Keratinocyte (primary cell): Measurements from ENCODE around the gene ARID1B. TPM values are rescaled to one million over a fixed set of nuclear protein-coding genes. Genes with fewer than 3 reads are reported as not detected.

ENCODE experiments used
- DNase-seq: peaks from one replicate; pipeline ENCODE4 v3.0.0-alpha.2; 2011; ENCODE audit warnings: low read depth, missing footprints, low spot score
- FAIRE-seq: peaks from 2 replicates; lab custom pipeline; 2011; peaks lifted over from hg19 to GRCh38; lab: Jason Lieb, UNC
- H2AFZ ChIP-seq: 2 replicates; pipeline ENCODE4 v1.6.0; 2012; ENCODE audit warnings: low read length, control low read depth, inconsistent platforms; ENCODE audit not compliant: control insufficient read depth
- H3K27ac ChIP-seq: 2 replicates; pipeline ENCODE4 v1.5.1; 2011; ENCODE audit warnings: low read length; ENCODE audit not compliant: control insufficient read depth, insufficient read depth
- H3K27me3 ChIP-seq: 3 replicates; pipeline ENCODE4 v1.6.0; 2011; ENCODE audit warnings: low read length; ENCODE audit not compliant: control insufficient read depth, insufficient read depth; ENCODE audit errors: extremely low read depth
- H3K36me3 ChIP-seq, 2 experiments: 2 replicates in 1 of 2; 3 replicates in 1 of 2; pipeline ENCODE4 v1.5.1; 2011; ENCODE audit warnings: low read length in 2 of 2, mild to moderate bottlenecking in 1 of 2; ENCODE audit not compliant: control insufficient read depth in 2 of 2, insufficient read depth in 2 of 2; ENCODE audit errors: extremely low read depth in 1 of 2
- H3K4me1 ChIP-seq: 3 replicates; pipeline ENCODE4 v1.5.1; 2011; ENCODE audit warnings: low read length; ENCODE audit not compliant: control insufficient read depth, insufficient read depth; ENCODE audit errors: extremely low read depth
- H3K4me2 ChIP-seq: 3 replicates; pipeline ENCODE4 v1.6.0; 2011; ENCODE audit warnings: low read depth, low read length; ENCODE audit not compliant: control insufficient read depth, insufficient read depth; ENCODE audit errors: extremely low read depth
- H3K4me3 ChIP-seq, 3 experiments: fragments of 200-600 bp in 1 of 3; sonication (generic) in 1 of 3; 2 replicates in 2 of 3; 3 replicates in 1 of 3; pipeline ENCODE4 v1.5.1; 2011 to 2016; ENCODE audit warnings: low read length in 3 of 3, mild to moderate bottlenecking in 3 of 3, control low read depth in 2 of 3, inconsistent platforms in 1 of 3, low read depth in 1 of 3, mixed read lengths in 1 of 3, mixed run types in 1 of 3, moderate library complexity in 1 of 3; ENCODE audit not compliant: control insufficient read depth in 2 of 3, insufficient read depth in 2 of 3; ENCODE audit errors: extremely low read depth in 1 of 3
- H3K79me2 ChIP-seq: 2 replicates; pipeline ENCODE4 v1.6.0; 2012; ENCODE audit warnings: low read length; ENCODE audit not compliant: control insufficient read depth, insufficient read depth
- H3K9ac ChIP-seq: 3 replicates; pipeline ENCODE4 v1.6.0; 2011; ENCODE audit warnings: low read length; ENCODE audit not compliant: control insufficient read depth, insufficient read depth; ENCODE audit errors: extremely low read depth
- H3K9me1 ChIP-seq: 3 replicates; pipeline ENCODE4 v1.6.0; 2011; ENCODE audit warnings: low read length; ENCODE audit not compliant: control insufficient read depth, insufficient read depth; ENCODE audit errors: extremely low read depth
- H3K9me3 ChIP-seq: 2 replicates; pipeline ENCODE4 v1.5.1; 2012; ENCODE audit warnings: low read depth, low read length; ENCODE audit not compliant: control insufficient read depth
- H4K20me1 ChIP-seq: 3 replicates; pipeline ENCODE4 v1.6.0; 2011; ENCODE audit warnings: low read length; ENCODE audit not compliant: control insufficient read depth, insufficient read depth; ENCODE audit errors: extremely low read depth
- EZH2 ChIP-seq: IDR thresholded peaks from one replicate; pipeline ENCODE4 v1.6.1; 2012; ENCODE audit warnings: inconsistent platforms, mild to moderate bottlenecking, low read length, moderate library complexity
- dilution Hi-C: fragments of 300-500 bp; cut with MboI; formaldehyde crosslinking; loops from one replicate; pipeline ENCODE4 v1.7.0; 2020; ENCODE audit warnings: low sequenced_read_pairs; ENCODE audit not compliant: extremely low pct_ligation_motif_present
- polyA plus RNA-seq, 5 experiments: library from polyadenylated mRNA; depleted of rRNA in 3 of 5; stranded (reverse) in 3 of 5; stranded (forward) in 1 of 5; unstranded in 1 of 5; fragments of >200 nt; gene quantifications; 1 replicate in 1 of 5; 2 replicates in 3 of 5; 3 replicates in 1 of 5; pipeline versions ENCODE4 v1.2.1 to v1.2.3, GENCODE V29; 2011 to 2012; ENCODE audit warnings: missing spikeins in 2 of 5, low read depth in 1 of 5, low replicate concordance in 1 of 5
- TF ChIP-seq, protein P1 (sequence below), 3 experiments: IDR thresholded peaks in 1 of 3; conservative IDR thresholded peaks in 1 of 3; optimal IDR thresholded peaks in 1 of 3; 2 replicates in 2 of 3; 3 replicates in 1 of 3; pipeline versions ENCODE3 to v1.5.1; 2011; ENCODE audit warnings: low read length in 3 of 3, mild to moderate bottlenecking in 3 of 3, moderate library complexity in 2 of 3, control low read depth in 1 of 3, inconsistent platforms in 1 of 3; ENCODE audit not compliant: insufficient read depth in 2 of 3; ENCODE audit errors: extremely low read depth in 1 of 3

The ARID1B gene
- polyA plus RNA-seq, 1 donor (not counting 4 experiments of a cell fraction or from before 2014, with no cell fraction given): 14.9 TPM

GRCh38 chr6:157158897-157159296, 381.7 kb downstream of the ARID1B start:
- Histone ChIP-seq H3K9ac (no peak overlapping the region), H2AFZ (no peak overlapping the region), H3K4me2 (no peak overlapping the region), H3K36me3 (peaks cover 0 to 3% of the 10 kb centered on the region in 2 experiments), H3K9me1 (no peaks in the 10 kb centered on the region), H3K27me3 (no peaks in the 10 kb centered on the region), H3K27ac (no peak overlapping the region), H3K9me3 (no peaks in the 10 kb centered on the region), H3K4me1 (no peaks in the 10 kb centered on the region), H3K79me2 (no peaks in the 10 kb centered on the region), H3K4me3 (no peak overlapping the region), H4K20me1 (no peaks in the 10 kb centered on the region)
- FAIRE-seq (no peak), DNase-seq (no peak)
- dilution Hi-C loops: no loop called here
- TF ChIP-seq, protein P1, sequence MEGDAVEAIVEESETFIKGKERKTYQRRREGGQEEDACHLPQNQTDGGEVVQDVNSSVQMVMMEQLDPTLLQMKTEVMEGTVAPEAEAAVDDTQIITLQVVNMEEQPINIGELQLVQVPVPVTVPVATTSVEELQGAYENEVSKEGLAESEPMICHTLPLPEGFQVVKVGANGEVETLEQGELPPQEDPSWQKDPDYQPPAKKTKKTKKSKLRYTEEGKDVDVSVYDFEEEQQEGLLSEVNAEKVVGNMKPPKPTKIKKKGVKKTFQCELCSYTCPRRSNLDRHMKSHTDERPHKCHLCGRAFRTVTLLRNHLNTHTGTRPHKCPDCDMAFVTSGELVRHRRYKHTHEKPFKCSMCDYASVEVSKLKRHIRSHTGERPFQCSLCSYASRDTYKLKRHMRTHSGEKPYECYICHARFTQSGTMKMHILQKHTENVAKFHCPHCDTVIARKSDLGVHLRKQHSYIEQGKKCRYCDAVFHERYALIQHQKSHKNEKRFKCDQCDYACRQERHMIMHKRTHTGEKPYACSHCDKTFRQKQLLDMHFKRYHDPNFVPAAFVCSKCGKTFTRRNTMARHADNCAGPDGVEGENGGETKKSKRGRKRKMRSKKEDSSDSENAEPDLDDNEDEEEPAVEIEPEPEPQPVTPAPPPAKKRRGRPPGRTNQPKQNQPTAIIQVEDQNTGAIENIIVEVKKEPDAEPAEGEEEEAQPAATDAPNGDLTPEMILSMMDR (optimal IDR thresholded peaks at IDR 0.05 in 1 of 3, IDR thresholded peaks at IDR 0.05 in 1 of 3, conservative IDR thresholded peaks at IDR 0.05 in 1 of 3; ENCODE audit: extremely low read depth in 1 of 3, insufficient read depth in 2 of 3, low read length in 3 of 3): no peak
- TF ChIP-seq EZH2: no peak

GRCh38 chr6:157159348-157159747, 382.2 kb downstream of the ARID1B start:
- Histone ChIP-seq H2AFZ (no peak overlapping the region), H3K27me3 (no peaks in the 10 kb centered on the region), H3K9me1 (no peaks in the 10 kb centered on the region), H3K4me1 (no peaks in the 10 kb centered on the region), H4K20me1 (no peaks in the 10 kb centered on the region), H3K27ac (no peak overlapping the region), H3K4me3 (no peak overlapping the region), H3K9me3 (no peaks in the 10 kb centered on the region), H3K79me2 (no peaks in the 10 kb centered on the region), H3K4me2 (no peak overlapping the region), H3K36me3 (peaks cover 0 to 3% of the 10 kb centered on the region in 2 experiments), H3K9ac (no peak overlapping the region)
- FAIRE-seq (no peak), DNase-seq (no peak)
- TF ChIP-seq, protein P1 (optimal IDR thresholded peaks at IDR 0.05 in 1 of 3, IDR thresholded peaks at IDR 0.05 in 1 of 3, conservative IDR thresholded peaks at IDR 0.05 in 1 of 3; ENCODE audit: extremely low read depth in 1 of 3, insufficient read depth in 2 of 3, low read length in 3 of 3): no peak
- TF ChIP-seq EZH2: no peak
- dilution Hi-C loops: no loop called here
